GM18870 (cell line): ENCODE measurements around the gene PPP3R1.
A peak's percentile ranks its signal among the peaks of the same experiment; 100 is the strongest.

Source experiments
- ATAC-seq: cut with Tn5 transposase; IDR thresholded peaks from one replicate; pipeline ENCODE4 v1.9.1; 2021; ENCODE audit warnings: moderate library complexity; ENCODE audit not compliant: unreplicated experiment

Gene PPP3R1

DNA sequence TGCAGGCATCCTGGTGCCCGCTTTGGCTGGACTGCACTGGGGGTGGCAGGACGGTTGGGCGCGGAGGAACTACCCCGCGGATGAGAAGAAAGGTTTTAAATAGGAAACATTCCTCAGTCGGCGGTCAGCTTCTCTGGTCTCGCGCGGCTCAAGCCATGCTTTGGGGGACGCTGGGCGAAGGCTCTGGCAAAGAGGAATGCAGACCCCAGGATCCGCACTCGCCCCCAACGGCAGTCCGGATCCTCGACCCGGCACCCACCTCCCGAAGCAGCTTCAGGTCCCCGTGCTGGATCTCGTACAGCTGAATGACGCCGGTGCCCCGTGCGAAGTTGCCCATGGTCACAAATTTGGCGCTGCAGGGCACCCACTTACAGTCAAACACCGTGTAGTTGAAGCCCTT, 95.3 kb downstream of the PPP3R1 start:
- peak; percentile 22 for ATAC-seq

DNA sequence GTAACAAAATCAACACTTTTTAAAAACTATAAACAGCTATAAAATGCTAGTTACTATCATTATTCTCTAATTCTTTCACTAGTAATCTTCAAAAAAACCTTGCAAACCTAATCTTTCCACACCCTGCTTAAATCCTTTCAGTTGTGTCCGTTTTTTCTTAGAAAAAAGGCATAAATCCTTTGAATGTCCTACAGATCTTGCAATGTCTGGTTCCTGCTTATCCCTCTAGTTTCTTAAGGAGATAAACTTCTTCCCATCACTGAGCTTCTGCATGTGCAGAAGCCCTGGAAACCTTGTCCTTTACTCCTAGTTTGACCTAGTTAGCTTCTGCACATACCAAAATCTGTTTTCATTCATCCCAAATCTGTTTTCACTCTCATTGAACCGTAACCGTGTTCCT, 95.9 kb downstream of the PPP3R1 start:
- no peak for ATAC-seq

DNA sequence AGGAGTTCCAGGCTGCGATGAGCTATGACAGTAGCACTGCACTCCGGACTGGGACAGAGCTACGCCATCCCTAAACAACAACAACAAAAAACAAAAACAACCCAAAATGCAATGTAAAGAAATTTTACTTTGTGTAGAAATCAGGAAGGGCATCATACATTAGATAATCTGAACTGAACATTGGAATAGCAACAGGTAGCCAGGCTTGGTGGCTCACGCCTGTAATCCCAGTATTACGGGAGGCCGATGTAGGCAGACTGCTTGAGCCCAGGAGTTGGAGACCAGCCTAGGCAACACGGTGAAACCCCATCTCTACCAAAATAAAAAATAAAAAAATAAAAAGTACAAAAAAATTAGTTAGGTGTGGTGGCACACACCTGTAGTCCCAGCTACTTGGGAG, 96.7 kb downstream of the PPP3R1 start:
- no peak for ATAC-seq

DNA sequence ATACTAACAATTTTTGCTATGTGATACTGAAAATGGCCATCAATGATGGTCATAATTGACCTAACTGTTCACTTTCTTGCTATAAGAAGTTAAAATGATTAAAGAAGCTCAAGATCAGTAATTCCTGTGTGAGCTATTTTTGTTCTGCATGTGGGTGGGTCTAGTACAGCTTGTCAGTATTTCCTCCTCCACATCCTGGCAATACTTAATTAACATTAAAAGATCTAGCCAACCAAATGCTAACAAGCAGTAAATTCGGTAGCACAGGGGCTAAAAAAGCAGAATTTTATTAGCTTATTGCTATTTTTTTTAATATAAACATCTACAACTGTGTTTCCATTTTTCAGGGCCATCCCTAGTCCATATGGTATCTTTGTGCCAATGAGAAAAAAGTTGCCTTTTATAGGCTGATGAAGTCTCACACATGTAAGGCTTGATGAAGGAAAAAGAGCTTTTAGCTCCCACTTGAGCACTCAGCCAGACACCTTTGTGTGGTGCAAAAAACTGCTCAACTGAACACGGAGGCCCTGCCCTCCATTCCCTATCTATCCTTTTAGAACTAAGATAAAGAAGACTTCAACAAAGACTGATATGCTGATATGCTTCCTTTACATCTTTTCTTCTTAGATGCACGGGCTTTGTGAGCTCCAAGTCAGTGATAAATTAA, 99.5 kb downstream of the PPP3R1 start:
- no peak for ATAC-seq

DNA sequence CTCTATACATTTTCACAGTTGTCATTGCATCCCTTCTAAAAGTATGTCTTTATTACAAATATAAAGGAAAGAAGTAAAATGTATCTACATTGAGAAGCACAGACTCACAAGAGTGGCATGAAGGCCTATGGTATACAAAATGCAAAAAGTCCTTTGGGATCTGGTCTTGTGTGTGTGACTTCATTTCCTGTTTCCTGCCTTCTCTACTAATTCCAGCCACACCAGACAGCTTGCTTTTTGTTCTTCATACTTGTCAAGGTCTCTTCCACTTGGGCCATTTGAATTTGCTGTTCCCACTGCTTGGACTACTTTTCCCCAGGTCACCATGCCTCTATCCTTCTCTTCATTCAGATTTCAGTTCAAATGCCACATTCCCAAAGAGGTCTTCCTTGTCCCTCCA, 101.3 kb downstream of the PPP3R1 start:
- no peak for ATAC-seq

DNA sequence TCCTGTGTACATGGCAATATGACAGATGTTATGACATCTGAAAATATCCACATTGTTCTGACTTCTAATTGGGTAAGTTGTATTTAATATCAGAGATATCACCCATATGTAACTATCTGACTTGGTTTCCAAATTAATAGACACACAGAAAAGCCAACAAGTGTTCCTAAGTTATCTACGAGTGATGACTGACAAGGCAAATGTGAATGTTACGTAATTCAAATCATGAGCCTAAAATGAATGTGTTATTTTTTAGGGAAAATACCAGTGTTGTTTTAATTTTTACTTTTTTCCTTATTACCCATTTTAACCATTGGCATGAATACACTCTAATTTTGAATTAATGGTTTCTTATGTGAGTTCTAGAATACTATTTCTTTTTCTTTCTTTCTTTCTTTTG, 110.5 kb downstream of the PPP3R1 start:
- no peak for ATAC-seq

DNA sequence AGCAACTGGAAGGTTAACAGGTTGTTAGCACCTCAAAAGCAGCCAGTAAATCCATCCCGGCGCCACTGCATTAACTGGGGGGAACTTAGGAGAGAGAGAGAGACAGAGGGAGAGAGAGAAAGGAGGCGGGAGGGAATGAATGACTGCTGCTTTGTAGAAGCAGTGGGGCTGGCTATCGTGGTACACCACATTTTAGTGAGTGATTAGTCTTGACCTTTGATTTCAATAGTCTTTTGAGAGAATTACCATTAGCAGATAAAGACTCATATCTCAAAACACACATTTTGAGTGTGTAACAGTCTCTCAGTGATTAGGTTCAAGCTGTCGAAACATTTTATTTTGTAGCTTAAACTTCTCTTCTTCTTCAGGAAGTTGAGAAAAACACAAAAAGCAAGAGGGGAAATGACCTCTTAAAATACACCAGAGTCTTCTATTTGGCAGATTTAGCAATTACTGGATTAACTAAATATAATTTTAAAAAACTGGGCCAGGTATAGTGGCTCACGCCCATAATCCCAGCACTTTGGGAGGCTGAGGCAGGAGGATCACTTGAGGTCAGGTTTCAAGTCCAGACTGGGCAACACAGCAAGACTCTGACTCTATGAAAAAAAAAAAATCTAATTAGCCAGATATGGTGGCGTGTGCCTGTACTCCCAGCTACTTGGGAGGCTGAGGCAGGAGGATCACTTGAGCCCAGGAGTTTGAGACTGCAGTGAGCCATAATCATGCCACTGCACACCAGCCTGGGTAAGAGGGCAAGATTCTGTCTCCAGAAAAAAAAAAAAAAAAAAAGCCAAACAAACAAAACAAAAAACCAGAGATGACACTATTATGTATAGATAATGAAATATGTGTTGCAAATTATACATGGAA, 116.6 kb downstream of the PPP3R1 start:
- ATAC-seq = no peak

DNA sequence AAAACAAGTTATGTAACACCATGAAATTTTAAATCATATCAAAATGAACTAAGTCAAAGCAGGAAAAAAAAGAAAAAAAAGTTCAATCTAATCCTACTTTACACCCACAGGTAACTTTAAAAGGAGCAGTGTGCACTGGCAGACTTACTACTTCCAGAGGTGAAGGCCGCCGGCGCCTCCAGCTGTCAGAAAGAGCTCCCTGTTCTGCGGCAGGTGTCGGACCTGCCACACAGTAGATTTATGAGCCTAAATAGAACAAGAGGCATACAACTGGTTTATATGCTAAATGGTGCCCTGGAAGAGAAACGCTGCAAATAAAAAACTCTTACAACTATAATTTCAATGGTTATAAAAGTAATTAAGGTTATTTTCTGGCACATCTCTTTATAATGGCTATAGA, 117.8 kb downstream of the PPP3R1 start:
- ATAC-seq = no peak

DNA sequence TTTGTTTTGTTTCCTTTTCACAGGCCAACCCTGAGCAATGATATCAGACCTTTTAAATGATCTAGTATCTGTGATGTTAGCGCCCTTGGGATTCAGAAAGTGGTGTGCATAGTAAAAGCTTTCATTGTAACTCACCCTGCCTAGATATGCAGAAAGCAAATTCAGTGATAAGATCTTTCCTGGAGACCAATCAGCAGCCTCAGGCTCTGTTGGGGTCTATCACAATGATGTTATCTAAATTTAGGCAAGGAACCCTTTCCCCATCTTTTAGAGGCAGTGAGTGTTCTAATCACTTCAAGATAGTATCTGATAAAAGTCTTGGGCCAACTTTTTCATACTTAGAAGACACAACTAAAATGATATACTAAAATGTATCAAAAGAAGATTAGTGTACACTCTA, 118.2 kb downstream of the PPP3R1 start:
- ATAC-seq = no peak
